BE2C (cell line): ENCODE measurements around the gene STARD13.

Experiments
- DNase-seq: peaks from one replicate; pipeline ENCODE4 v3.0.0-alpha.2; 2020
- H3K27me3 ChIP-seq: fragments of 250-450 bp; sonication (Bioruptor Pico); 2 replicates; pipeline ENCODE4 v1.5.1; 2020; ENCODE audit warnings: mild to moderate bottlenecking
- H3K36me3 ChIP-seq: fragments of 250-450 bp; sonication (Bioruptor Pico); 2 replicates; pipeline ENCODE4 v1.5.1; 2020; ENCODE audit warnings: mild to moderate bottlenecking
- H3K4me1 ChIP-seq: fragments of 250-450 bp; sonication (Bioruptor Pico); 2 replicates; pipeline ENCODE4 v1.5.1; 2020
- H3K4me3 ChIP-seq: 2 replicates; pipeline ENCODE4 v1.5.1; 2011; ENCODE audit warnings: low read depth, low read length
- H3K9me3 ChIP-seq: fragments of 250-450 bp; sonication (Bioruptor Pico); 2 replicates; pipeline ENCODE4 v1.5.1; 2020
- CTCF ChIP-seq: IDR thresholded peaks from 2 replicates; pipeline ENCODE4 v1.5.1; 2012; ENCODE audit warnings: mild to moderate bottlenecking, low read depth, low read length

The STARD13 gene

GRCh38 chr13:33319859-33320258 lies 34.3 kb upstream of the STARD13 start:
- TF ChIP-seq CTCF: no peak
- Histone ChIP-seq H3K36me3 (no peaks in the 10 kb centered on the region), H3K27me3 (no peaks in the 10 kb centered on the region), H3K4me1 (no peaks in the 10 kb centered on the region), H3K9me3 (no peaks in the 10 kb centered on the region), H3K4me3 (no peak overlapping the region)
- DNase-seq: no peak

- H3K36me3 ChIP-seq: no peaks in the 10 kb centered on the region
- no peaks in the 10 kb centered on the region for H3K27me3 ChIP-seq
- no peaks in the 10 kb centered on the region for H3K4me1 ChIP-seq
- H3K4me3 ChIP-seq: no peak overlapping the region
- no peak for TF ChIP-seq CTCF
- no peaks in the 10 kb centered on the region for H3K9me3 ChIP-seq
- no peak for DNase-seq
These were observed 33.2 kb upstream of the STARD13 start for GRCh38 chr13:33318744-33319143.

- no peak for DNase-seq
- no peak overlapping the region for H3K4me3 ChIP-seq
- no peak for TF ChIP-seq CTCF
These were observed 32.5 kb upstream of the STARD13 start for GRCh38 chr13:33318037-33318436.

GRCh38 chr13:33316890-33317289 lies 31.3 kb upstream of the STARD13 start:
- H3K4me3 ChIP-seq: no peak overlapping the region
- DNase-seq: no peak
- TF ChIP-seq CTCF: no peak

More at GRCh38 chr13:33318037-33318436, 32.5 kb upstream of the STARD13 start:
- Histone ChIP-seq H3K4me1 (no peaks in the 10 kb centered on the region), H3K9me3 (no peaks in the 10 kb centered on the region), H3K36me3 (no peaks in the 10 kb centered on the region), H3K27me3 (no peaks in the 10 kb centered on the region)

GRCh38 chr13:33313504-33313903 lies 27.9 kb upstream of the STARD13 start:
- H3K36me3 ChIP-seq: no peaks in the 10 kb centered on the region
- no peaks in the 10 kb centered on the region for H3K4me1 ChIP-seq
- H3K27me3 ChIP-seq: no peaks in the 10 kb centered on the region
- no peak for DNase-seq
- no peak for TF ChIP-seq CTCF
- no peak overlapping the region for H3K4me3 ChIP-seq
- H3K9me3 ChIP-seq: no peaks in the 10 kb centered on the region

More at GRCh38 chr13:33316890-33317289, 31.3 kb upstream of the STARD13 start:
- no peaks in the 10 kb centered on the region for H3K36me3 ChIP-seq
- H3K9me3 ChIP-seq: no peaks in the 10 kb centered on the region
- H3K4me1 ChIP-seq: no peaks in the 10 kb centered on the region
- no peaks in the 10 kb centered on the region for H3K27me3 ChIP-seq

- no peaks in the 10 kb centered on the region for H3K9me3 ChIP-seq
- no peaks in the 10 kb centered on the region for H3K36me3 ChIP-seq
- TF ChIP-seq CTCF: no peak
- DNase-seq: no peak
- H3K27me3 ChIP-seq: no peaks in the 10 kb centered on the region
- H3K4me1 ChIP-seq: no peaks in the 10 kb centered on the region
- H3K4me3 ChIP-seq: no peak overlapping the region
These were observed 27.3 kb upstream of the STARD13 start for GRCh38 chr13:33312861-33313212.
